ENCODE measurements around the gene C1S.

The C1S gene

DNA sequence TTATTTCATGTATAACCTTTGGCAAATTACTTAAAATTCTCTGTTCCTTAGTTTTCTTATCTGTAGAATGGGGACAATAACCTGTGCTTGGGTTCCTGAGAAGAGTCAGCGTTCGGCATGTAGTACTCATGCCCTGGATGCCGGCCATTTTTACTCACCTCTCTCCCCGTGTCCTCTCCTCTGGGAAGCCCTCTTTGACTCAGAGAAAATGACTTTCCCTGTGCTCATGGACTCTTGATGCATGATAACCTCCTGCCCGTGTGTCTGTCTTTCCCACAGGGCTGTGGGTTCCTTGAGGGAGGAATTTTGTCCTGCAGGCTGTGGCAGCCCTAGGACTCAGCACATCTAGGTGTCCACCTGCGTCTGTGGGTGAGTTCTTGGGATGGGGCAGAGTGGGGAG lies 54.3 kb downstream of the C1S start:
- TF ChIP-seq, protein P1, sequence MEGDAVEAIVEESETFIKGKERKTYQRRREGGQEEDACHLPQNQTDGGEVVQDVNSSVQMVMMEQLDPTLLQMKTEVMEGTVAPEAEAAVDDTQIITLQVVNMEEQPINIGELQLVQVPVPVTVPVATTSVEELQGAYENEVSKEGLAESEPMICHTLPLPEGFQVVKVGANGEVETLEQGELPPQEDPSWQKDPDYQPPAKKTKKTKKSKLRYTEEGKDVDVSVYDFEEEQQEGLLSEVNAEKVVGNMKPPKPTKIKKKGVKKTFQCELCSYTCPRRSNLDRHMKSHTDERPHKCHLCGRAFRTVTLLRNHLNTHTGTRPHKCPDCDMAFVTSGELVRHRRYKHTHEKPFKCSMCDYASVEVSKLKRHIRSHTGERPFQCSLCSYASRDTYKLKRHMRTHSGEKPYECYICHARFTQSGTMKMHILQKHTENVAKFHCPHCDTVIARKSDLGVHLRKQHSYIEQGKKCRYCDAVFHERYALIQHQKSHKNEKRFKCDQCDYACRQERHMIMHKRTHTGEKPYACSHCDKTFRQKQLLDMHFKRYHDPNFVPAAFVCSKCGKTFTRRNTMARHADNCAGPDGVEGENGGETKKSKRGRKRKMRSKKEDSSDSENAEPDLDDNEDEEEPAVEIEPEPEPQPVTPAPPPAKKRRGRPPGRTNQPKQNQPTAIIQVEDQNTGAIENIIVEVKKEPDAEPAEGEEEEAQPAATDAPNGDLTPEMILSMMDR (IDR thresholded peaks at IDR 0.05; ENCODE audit: low read length), result no peak
- TF ChIP-seq EZH2 (optimal IDR thresholded peaks at IDR 0.05; ENCODE audit: low read depth, low read length) (no peak), EZH2phosphoT487 (IDR thresholded peaks at IDR 0.05; ENCODE audit: low read length) (no peak)
- Histone ChIP-seq H3K9me3 (replicated peaks; ENCODE audit: insufficient read depth, low read length) (no peaks in the 10 kb centered on the region), H3K9me2 (replicated peaks; ENCODE audit: insufficient read depth, low read length) (no peaks in the 10 kb centered on the region), H3K9ac (ENCODE audit: low read length) (no peak overlapping the region), H3K27me3 (replicated peaks; ENCODE audit: insufficient read depth, low read length) (no peaks in the 10 kb centered on the region), H2AFZ (ENCODE audit: low read length) (no peak overlapping the region), H3K4me3 (ENCODE audit: low read length) (no peak overlapping the region), H3K36me3 (replicated peaks; ENCODE audit: insufficient read depth, low read length) (no peaks in the 10 kb centered on the region), H3K27ac (ENCODE audit: low read length) (no peak overlapping the region), H3K79me2 (ENCODE audit: low read length) (no peaks in the 10 kb centered on the region), H3K4me1 (ENCODE audit: low read length) (0 out of 2 replicates have a peak, but pooled peaks cover 9% of the 10 kb centered on the region), H3F3A (ENCODE audit: insufficient read depth, low read length) (no peaks in the 10 kb centered on the region), H4K20me1 (ENCODE audit: insufficient read depth, low read length) (no peaks in the 10 kb centered on the region), H3K4me2 (ENCODE audit: low read depth, low read length) (no peak overlapping the region)
- no peak for DNase-seq

DNA sequence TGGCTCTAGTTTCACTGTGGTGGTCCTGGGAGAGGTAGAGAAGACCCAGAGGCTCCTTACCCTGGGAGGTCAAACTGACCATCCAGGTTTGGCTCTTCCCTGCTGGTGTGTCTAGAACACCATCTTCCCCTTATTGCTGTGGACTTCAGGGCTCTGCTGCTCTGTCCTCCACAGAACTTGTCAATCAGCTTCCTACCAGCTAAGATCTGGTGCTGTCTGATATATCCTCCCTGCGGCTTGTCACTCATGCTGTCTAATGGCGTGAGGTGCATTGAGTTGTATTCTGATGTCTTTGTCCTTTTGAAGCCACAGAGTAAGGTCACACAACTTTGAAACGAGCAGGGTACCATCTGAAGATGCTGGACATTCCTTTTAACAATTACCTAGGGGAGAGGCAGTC lies 55.7 kb downstream of the C1S start:
- no peak for TF ChIP-seq EZH2phosphoT487 (IDR thresholded peaks at IDR 0.05; ENCODE audit: low read length)
- TF ChIP-seq, protein P1 (IDR thresholded peaks at IDR 0.05; ENCODE audit: low read length), result no peak
- TF ChIP-seq EZH2 (optimal IDR thresholded peaks at IDR 0.05; ENCODE audit: low read depth, low read length), result no peak
- H3K4me2 ChIP-seq (ENCODE audit: low read depth, low read length), result no peak overlapping the region
- H3K4me3 ChIP-seq (ENCODE audit: low read length), result no peak overlapping the region
- no peaks in the 10 kb centered on the region for H3K9me2 ChIP-seq (replicated peaks; ENCODE audit: insufficient read depth, low read length)
- H3K4me1 ChIP-seq (ENCODE audit: low read length), result 0 out of 2 replicates have a peak, but pooled peaks cover 9% of the 10 kb centered on the region
- no peak for DNase-seq
- no peaks in the 10 kb centered on the region for H3K27me3 ChIP-seq (replicated peaks; ENCODE audit: insufficient read depth, low read length)
- no peak overlapping the region for H3K27ac ChIP-seq (ENCODE audit: low read length)
- H3F3A ChIP-seq (ENCODE audit: insufficient read depth, low read length), result no peaks in the 10 kb centered on the region
- no peaks in the 10 kb centered on the region for H3K9me3 ChIP-seq (replicated peaks; ENCODE audit: insufficient read depth, low read length)
- no peak overlapping the region for H2AFZ ChIP-seq (ENCODE audit: low read length)
- H3K79me2 ChIP-seq (ENCODE audit: low read length), result no peaks in the 10 kb centered on the region
- no peak overlapping the region for H3K9ac ChIP-seq (ENCODE audit: low read length)
- no peaks in the 10 kb centered on the region for H4K20me1 ChIP-seq (ENCODE audit: insufficient read depth, low read length)
- no peaks in the 10 kb centered on the region for H3K36me3 ChIP-seq (replicated peaks; ENCODE audit: insufficient read depth, low read length)

DNA sequence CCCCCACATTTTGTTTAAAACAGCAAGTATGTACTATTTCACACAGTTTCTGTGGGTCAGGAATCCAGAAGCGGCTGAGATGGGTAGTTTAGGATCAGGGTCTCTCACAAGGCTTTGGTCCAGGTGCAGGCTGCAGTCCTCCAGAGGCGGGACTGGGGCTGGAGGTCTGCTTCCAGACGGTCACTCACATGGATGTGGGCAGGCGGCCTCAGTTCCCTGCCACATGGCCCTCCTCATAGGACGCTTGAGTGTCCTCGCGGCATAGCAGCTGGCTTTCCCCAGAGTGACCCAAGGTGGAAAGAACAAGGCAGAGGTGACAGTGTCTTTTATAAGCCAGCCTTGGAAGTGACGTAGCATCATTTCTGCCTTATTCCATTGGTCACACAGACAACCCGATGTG lies 56.4 kb downstream of the C1S start:
- Histone ChIP-seq H3K27ac (ENCODE audit: low read length) (no peak overlapping the region), H3K36me3 (replicated peaks; ENCODE audit: insufficient read depth, low read length) (no peaks in the 10 kb centered on the region), H2AFZ (ENCODE audit: low read length) (no peak overlapping the region), H3K4me3 (ENCODE audit: low read length) (no peak overlapping the region), H3K27me3 (replicated peaks; ENCODE audit: insufficient read depth, low read length) (no peaks in the 10 kb centered on the region), H3K4me1 (ENCODE audit: low read length) (0 out of 2 replicates have a peak, but pooled peaks cover 9% of the 10 kb centered on the region), H3K9me3 (replicated peaks; ENCODE audit: insufficient read depth, low read length) (no peaks in the 10 kb centered on the region), H3K4me2 (ENCODE audit: low read depth, low read length) (no peak overlapping the region), H3K9me2 (replicated peaks; ENCODE audit: insufficient read depth, low read length) (no peaks in the 10 kb centered on the region), H3K79me2 (ENCODE audit: low read length) (no peaks in the 10 kb centered on the region), H4K20me1 (ENCODE audit: insufficient read depth, low read length) (no peaks in the 10 kb centered on the region), H3K9ac (ENCODE audit: low read length) (no peak overlapping the region), H3F3A (ENCODE audit: insufficient read depth, low read length) (no peaks in the 10 kb centered on the region)
- TF ChIP-seq EZH2phosphoT487 (IDR thresholded peaks at IDR 0.05; ENCODE audit: low read length) (no peak), EZH2 (optimal IDR thresholded peaks at IDR 0.05; ENCODE audit: low read depth, low read length) (no peak)
- TF ChIP-seq, protein P1 (IDR thresholded peaks at IDR 0.05; ENCODE audit: low read length), result no peak
- DNase-seq, result no peak
